Parathyroid adenoma (tissue), 2 donors: ENCODE measurements around the gene LRP8.
A peak's percentile ranks its signal among the peaks of the same experiment; 100 is the strongest.

Experiments used
- H2AFZ ChIP-seq: fragments of 300-600 bp; sonication (generic); one replicate; pipeline ENCODE4 v1.7.0; 2017; ENCODE audit warnings: antibody characterized with exemption, mild to moderate bottlenecking
- H3K27ac ChIP-seq: fragments of 300-600 bp; sonication (generic); one replicate; pipeline ENCODE4 v1.7.0; 2017
- H3K27me3 ChIP-seq: fragments of 300-600 bp; sonication (generic); one replicate; pipeline ENCODE4 v1.7.0; 2017; ENCODE audit warnings: low read length; ENCODE audit not compliant: control insufficient read depth, insufficient read depth
- H3K36me3 ChIP-seq: fragments of 300-600 bp; sonication (generic); one replicate; pipeline ENCODE4 v1.7.0; 2017; ENCODE audit warnings: low read length; ENCODE audit not compliant: control insufficient read depth, insufficient read depth
- H3K4me1 ChIP-seq: fragments of 300-600 bp; sonication (generic); one replicate; pipeline ENCODE4 v1.7.0; 2017; ENCODE audit warnings: control low read depth
- H3K4me2 ChIP-seq: fragments of 300-600 bp; sonication (generic); one replicate; pipeline ENCODE4 v1.7.0; 2017; ENCODE audit warnings: low read length
- H3K4me3 ChIP-seq: fragments of 300-600 bp; sonication (generic); one replicate; pipeline ENCODE4 v1.7.0; 2017; ENCODE audit warnings: low read depth, low read length
- H3K79me2 ChIP-seq: fragments of 300-600 bp; sonication (generic); one replicate; pipeline ENCODE4 v1.7.0; 2017; ENCODE audit warnings: control low read depth
- H3K9ac ChIP-seq: fragments of 300-600 bp; sonication (generic); one replicate; pipeline ENCODE4 v1.7.0; 2017; ENCODE audit warnings: mild to moderate bottlenecking
- H3K9me3 ChIP-seq: fragments of 300-600 bp; sonication (generic); one replicate; pipeline ENCODE4 v1.7.0; 2017; ENCODE audit warnings: low read length; ENCODE audit not compliant: control insufficient read depth
- TF ChIP-seq, protein P1 (sequence below): fragments of 300-600 bp; sonication (generic); IDR thresholded peaks from one replicate; pipeline ENCODE4 v1.7.0; 2017; ENCODE audit warnings: antibody characterized with exemption, mild to moderate bottlenecking
- donor health status: primary hyperparathyroidism.

LRP8 gene

DNA sequence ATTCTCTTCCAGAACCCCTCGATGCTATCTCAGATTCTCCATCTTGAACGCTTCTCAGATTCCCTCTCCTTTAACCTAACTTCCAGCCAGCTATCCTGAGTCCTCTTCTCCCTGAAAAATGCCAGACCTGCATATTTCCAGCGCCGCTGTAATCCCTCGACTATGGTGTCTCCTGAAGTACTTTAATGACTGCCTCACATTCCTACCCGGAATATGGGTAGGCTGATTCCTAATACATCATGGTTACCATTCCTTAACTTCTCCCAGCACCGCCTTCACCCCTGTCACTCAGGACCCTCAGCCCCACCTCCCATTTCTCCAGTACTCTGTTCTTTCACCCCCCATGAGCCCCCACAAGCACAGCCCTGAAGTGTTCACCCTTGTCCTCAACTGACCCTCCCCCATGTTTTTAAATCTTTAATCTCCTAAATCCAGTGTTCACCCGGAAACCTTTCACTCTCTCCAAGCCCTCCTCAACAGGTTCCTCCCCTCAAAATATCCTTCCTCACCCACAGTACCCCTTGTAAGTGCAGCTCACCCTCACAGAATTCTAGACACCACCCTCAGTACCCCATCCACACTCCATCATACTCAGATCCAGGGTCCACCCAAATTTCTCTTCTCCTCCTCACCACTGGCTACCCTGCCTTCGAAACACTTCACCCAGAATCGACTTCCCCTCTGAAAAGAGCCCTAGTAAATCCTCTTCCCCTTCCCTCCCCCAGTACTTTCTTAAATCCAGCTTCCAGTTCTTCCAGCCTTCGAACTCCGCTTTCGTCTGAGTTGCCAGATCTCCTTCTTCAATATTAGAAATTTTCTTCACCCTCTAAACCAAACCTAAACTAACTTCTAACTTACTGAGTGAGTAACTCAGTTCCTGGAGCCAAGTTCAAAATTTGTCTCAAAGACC, 130.3 kb downstream of the LRP8 start:
- no peaks in the 10 kb centered on the region for H3K36me3 ChIP-seq
- TF ChIP-seq, protein P1, sequence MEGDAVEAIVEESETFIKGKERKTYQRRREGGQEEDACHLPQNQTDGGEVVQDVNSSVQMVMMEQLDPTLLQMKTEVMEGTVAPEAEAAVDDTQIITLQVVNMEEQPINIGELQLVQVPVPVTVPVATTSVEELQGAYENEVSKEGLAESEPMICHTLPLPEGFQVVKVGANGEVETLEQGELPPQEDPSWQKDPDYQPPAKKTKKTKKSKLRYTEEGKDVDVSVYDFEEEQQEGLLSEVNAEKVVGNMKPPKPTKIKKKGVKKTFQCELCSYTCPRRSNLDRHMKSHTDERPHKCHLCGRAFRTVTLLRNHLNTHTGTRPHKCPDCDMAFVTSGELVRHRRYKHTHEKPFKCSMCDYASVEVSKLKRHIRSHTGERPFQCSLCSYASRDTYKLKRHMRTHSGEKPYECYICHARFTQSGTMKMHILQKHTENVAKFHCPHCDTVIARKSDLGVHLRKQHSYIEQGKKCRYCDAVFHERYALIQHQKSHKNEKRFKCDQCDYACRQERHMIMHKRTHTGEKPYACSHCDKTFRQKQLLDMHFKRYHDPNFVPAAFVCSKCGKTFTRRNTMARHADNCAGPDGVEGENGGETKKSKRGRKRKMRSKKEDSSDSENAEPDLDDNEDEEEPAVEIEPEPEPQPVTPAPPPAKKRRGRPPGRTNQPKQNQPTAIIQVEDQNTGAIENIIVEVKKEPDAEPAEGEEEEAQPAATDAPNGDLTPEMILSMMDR, result no peak
- no peaks in the 10 kb centered on the region for H3K79me2 ChIP-seq
- peak overlapping the region; percentile 92 for H3K27ac ChIP-seq
- peak overlapping the region; percentile 93 for H3K4me2 ChIP-seq
- H3K4me1 ChIP-seq, result peaks cover 11% of the 10 kb centered on the region
- H2AFZ ChIP-seq, result peak overlapping the region; percentile 86
- H3K27me3 ChIP-seq, result no peaks in the 10 kb centered on the region
- no peaks in the 10 kb centered on the region for H3K9me3 ChIP-seq
- H3K4me3 ChIP-seq, result peak overlapping the region; percentile 97
- peak overlapping the region; percentile 99 for H3K9ac ChIP-seq

DNA sequence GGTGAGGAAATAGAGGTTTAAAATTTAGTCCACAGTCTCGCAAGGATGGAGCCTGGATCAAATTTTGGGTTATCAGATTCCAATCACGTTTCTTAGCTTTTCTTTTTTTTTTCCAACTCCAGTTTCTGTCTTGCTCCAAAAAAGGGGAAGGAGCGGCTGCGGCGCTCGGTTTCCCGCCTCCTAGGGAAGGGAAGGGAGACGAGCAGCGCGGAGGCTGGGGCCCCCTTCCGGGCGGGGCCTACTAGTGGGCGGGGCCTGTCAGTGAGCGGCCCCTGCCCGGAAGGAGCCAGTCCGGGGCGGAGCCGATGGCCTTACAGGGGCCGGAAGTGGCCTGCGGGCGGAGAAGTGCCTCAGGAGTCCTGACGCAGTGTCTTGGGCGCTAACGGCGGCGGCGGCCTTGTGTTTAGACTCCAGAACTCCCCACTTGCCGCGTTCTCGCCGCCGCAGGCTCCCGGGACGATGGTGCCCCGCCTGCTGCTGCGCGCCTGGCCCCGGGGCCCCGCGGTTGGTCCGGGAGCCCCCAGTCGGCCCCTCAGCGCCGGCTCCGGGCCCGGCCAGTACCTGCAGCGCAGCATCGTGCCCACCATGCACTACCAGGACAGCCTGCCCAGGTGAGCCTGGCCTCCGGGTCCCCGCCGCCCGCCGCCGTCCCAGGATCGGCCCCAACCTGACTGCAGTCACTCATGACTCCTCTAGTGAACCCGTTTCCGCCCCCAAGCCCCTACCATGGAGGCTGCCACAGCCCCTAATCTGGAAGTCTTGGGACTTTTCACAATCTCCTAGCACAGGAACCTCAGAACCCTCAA, 131.2 kb downstream of the LRP8 start, which contains the start of gene CPT2:
CPT2 (plus strand) TSS at position 340 of the 806 bp plus-strand sequence; CDS start at position 460, 120 bp downstream.
- TF ChIP-seq, protein P1, result peak; percentile 18
- Histone ChIP-seq H3K27me3 (no peaks in the 10 kb centered on the region), H3K9me3 (no peaks in the 10 kb centered on the region)

DNA sequence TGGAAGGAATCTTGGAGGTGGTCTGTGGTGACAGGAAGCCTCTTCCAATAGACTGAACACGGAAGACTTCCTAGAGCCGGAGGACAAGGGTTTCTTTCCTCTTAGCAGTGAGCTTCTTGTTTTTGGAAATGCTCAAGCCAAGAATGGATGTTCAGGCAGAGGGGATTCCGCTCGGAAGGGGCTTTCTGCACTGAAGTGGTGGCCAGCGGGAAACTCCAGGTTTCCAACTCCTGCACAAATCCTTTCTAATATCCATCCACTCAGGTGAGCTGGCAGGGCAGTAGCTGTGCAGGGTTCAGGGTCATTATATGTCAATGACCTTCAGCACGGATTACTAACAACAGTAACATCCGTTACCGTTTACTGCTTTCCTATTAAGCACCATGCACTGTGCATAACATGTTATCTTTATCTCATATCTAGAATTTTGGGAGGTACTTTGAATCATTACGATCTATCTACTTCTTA, 131.8 kb downstream of the LRP8 start:
- Histone ChIP-seq H3K27ac (peak overlapping the region; percentile 92), H3K4me2 (peak overlapping the region; percentile 73), H3K27me3 (no peaks in the 10 kb centered on the region), H3K4me1 (peaks cover 11% of the 10 kb centered on the region), H3K4me3 (peak overlapping the region; percentile 97), H3K9me3 (no peaks in the 10 kb centered on the region), H3K79me2 (no peaks in the 10 kb centered on the region), H2AFZ (peak overlapping the region; percentile 86), H3K36me3 (no peaks in the 10 kb centered on the region), H3K9ac (no peak overlapping the region)
- TF ChIP-seq, protein P1, result no peak

More for the DNA sequence above, 131.2 kb downstream of the LRP8 start, which contains the start of gene CPT2:
- no peaks in the 10 kb centered on the region for H3K79me2 ChIP-seq
- H3K4me2 ChIP-seq, result peak within 1 kb of the TSS; percentile 93
- peak within 1 kb of the TSS; percentile 97 for H3K4me3 ChIP-seq
- H3K4me1 ChIP-seq, result peaks cover 11% of the 10 kb centered on the region
- H2AFZ ChIP-seq, result peak within 1 kb of the TSS; percentile 86
- no peaks in the 10 kb centered on the region for H3K36me3 ChIP-seq
- peak within 1 kb of the TSS; percentile 92 for H3K27ac ChIP-seq
- peak within 1 kb of the TSS; percentile 99 for H3K9ac ChIP-seq

DNA sequence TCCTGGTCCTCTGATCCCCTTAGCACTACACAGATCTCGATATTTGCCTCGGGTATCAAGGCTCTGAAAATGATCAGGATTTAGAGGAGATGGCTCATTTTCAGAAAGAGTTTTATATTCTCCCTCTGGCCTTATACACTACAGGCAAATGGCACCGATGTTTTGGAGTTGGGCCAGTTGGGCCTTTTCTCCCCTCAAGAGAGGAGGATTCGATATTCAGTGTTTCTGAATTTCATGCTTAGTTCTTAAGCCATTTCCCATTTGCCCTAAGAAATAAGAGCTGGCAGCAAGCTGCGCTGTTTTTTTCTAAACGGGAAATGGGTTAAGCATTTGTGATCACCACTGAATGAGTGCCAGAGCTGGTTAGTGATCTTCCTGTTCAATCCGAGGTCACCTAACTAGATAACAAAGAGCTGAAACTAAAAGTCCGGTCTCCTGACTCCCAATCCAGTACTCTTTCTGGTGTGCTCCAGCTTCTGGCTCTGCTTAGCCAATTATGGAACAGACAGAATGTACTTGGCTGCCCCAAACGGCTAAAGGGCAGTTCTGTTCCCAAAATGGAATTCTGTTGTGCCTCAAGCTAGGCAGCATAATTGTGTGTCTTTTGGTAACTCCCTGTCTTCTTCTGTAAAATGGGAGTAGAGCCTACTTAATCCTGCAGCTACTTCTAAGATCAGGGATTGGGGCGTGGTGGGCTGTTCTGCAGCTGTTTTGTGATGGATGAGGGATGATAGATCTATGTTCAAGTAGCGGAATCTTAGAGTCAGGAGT, 132.4 kb downstream of the LRP8 start:
- no peak overlapping the region for H3K9ac ChIP-seq
- peaks cover 11% of the 10 kb centered on the region for H3K4me1 ChIP-seq
- H3K4me2 ChIP-seq, result no peak overlapping the region

More for the DNA sequence above, 132.4 kb downstream of the LRP8 start:
- Histone ChIP-seq H3K27me3 (no peaks in the 10 kb centered on the region), H2AFZ (peak overlapping the region; percentile 86), H3K9me3 (no peaks in the 10 kb centered on the region), H3K4me3 (no peak overlapping the region), H3K27ac (no peak overlapping the region), H3K36me3 (no peaks in the 10 kb centered on the region), H3K79me2 (no peaks in the 10 kb centered on the region)
- TF ChIP-seq, protein P1, result no peak
